Measurements from ENCODE around the gene ABCA7.

Gene ABCA7

GRCh38 chr19:1076951-1077350 lies 37.0 kb downstream of the ABCA7 start:
- H3K4me3 ChIP-seq (replicated peaks; ENCODE audit: low read depth, low read length) = no peak overlapping the region
- no peak for TF ChIP-seq CTCF (IDR thresholded peaks at IDR 0.05; ENCODE audit: low read depth, low read length, missing control alignments)
- DNase-seq (ENCODE audit: extremely low read depth, low read depth) = no peak

- no peak overlapping the region for H3K4me3 ChIP-seq (replicated peaks; ENCODE audit: low read depth, low read length)
- TF ChIP-seq CTCF (IDR thresholded peaks at IDR 0.05; ENCODE audit: low read depth, low read length, missing control alignments) = no peak
- DNase-seq (ENCODE audit: extremely low read depth, low read depth) = no peak
These were observed 39.7 kb downstream of the ABCA7 start for GRCh38 chr19:1079566-1080111.

GRCh38 chr19:1080360-1081161 lies 40.7 kb downstream of the ABCA7 start:
- no peak overlapping the region for H3K4me3 ChIP-seq (replicated peaks; ENCODE audit: low read depth, low read length)
- DNase-seq (ENCODE audit: extremely low read depth, low read depth) = no peak
- no peak for TF ChIP-seq CTCF (IDR thresholded peaks at IDR 0.05; ENCODE audit: low read depth, low read length, missing control alignments)

- no peak overlapping the region for H3K4me3 ChIP-seq (replicated peaks; ENCODE audit: low read depth, low read length)
- no peak for DNase-seq (ENCODE audit: extremely low read depth, low read depth)
These were observed 41.6 kb downstream of the ABCA7 start for GRCh38 chr19:1081301-1082164.

GRCh38 chr19:1082165-1082927 lies 42.4 kb downstream of the ABCA7 start:
- no peak for TF ChIP-seq CTCF (IDR thresholded peaks at IDR 0.05; ENCODE audit: low read depth, low read length, missing control alignments)
- H3K4me3 ChIP-seq (replicated peaks; ENCODE audit: low read depth, low read length) = no peak overlapping the region

More at GRCh38 chr19:1081301-1082164, 41.6 kb downstream of the ABCA7 start:
- TF ChIP-seq CTCF (IDR thresholded peaks at IDR 0.05; ENCODE audit: low read depth, low read length, missing control alignments) = no peak

More at GRCh38 chr19:1082165-1082927, 42.4 kb downstream of the ABCA7 start:
- no peak for DNase-seq (ENCODE audit: extremely low read depth, low read depth)

Measured in HFF-Myc (cell line).